MM.1S (cell line): ENCODE measurements around the gene TTC13.

Experiments used
- EZH2 ChIP-seq: fragments of 300-600 bp; sonication (generic); optimal IDR thresholded peaks from 2 replicates; pipeline ENCODE3; 2017; ENCODE audit warnings: low read depth, mild to moderate bottlenecking, antibody characterized with exemption, low read length, mixed read lengths
- EZH2phosphoT487 ChIP-seq: fragments of 300-600 bp; sonication (generic); IDR thresholded peaks from 2 replicates; pipeline ENCODE4 v1.6.1; 2018; ENCODE audit warnings: antibody characterized with exemption, low read length
- TF ChIP-seq, protein P1 (sequence below): fragments of 300-600 bp; sonication (generic); IDR thresholded peaks from 2 replicates; pipeline ENCODE4 v1.5.1; 2016; ENCODE audit warnings: antibody characterized with exemption, low read length, mixed read lengths

DNA sequence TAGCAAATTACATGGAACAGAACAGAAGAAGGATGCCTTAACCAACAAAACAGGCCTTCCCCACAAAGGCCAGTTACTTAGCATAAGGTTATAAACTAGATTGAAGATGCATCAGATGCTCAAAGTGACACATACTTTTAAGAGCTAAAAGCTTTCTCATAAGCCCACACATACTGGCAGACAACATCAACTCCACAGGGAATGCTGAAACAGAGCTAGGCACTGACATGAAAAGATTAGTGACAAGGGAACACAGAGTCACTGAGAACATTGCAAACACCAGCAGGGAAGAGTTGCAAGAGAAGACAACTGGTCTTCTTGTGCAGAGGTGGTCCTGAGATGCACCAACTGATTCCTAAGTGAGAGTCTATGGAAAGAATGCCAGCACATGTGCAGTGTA is 6.9 kb downstream of the TTC13 start:
- no peak for TF ChIP-seq EZH2
- TF ChIP-seq, protein P1, sequence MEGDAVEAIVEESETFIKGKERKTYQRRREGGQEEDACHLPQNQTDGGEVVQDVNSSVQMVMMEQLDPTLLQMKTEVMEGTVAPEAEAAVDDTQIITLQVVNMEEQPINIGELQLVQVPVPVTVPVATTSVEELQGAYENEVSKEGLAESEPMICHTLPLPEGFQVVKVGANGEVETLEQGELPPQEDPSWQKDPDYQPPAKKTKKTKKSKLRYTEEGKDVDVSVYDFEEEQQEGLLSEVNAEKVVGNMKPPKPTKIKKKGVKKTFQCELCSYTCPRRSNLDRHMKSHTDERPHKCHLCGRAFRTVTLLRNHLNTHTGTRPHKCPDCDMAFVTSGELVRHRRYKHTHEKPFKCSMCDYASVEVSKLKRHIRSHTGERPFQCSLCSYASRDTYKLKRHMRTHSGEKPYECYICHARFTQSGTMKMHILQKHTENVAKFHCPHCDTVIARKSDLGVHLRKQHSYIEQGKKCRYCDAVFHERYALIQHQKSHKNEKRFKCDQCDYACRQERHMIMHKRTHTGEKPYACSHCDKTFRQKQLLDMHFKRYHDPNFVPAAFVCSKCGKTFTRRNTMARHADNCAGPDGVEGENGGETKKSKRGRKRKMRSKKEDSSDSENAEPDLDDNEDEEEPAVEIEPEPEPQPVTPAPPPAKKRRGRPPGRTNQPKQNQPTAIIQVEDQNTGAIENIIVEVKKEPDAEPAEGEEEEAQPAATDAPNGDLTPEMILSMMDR = no peak
- TF ChIP-seq EZH2phosphoT487 = no peak
